ENCODE results near the gene TUSC7.

GRCh38 chr3:116741467-116741866 is 31.9 kb downstream of the TUSC7 start:
- TF ChIP-seq CTCF (IDR thresholded peaks at IDR 0.05; ENCODE audit: insufficient read depth, low read length) (no peak), REST (IDR thresholded peaks at IDR 0.05; ENCODE audit: insufficient replicate concordance, low read depth) (no peak)

Measured in HL-60 (cell line).